ENCODE measurements around the gene AOPEP.

Gene AOPEP

GRCh38 chr9:95058795-95059386 is 332.4 kb downstream of the AOPEP start:
- Histone ChIP-seq H3K4me1 (peaks cover 0 to 100% (median 71%) of the 10 kb centered on the region in 4 donors), H3K9me3 (no peaks in the 10 kb centered on the region), H3K36me3 (peaks cover 13 to 23% (median 14%) of the 10 kb centered on the region in 3 donors), H3K27ac (peak overlapping the region; percentile 83 to 93), H3K27me3 (no peaks in the 10 kb centered on the region), H3K4me3 (peak overlapping the region; percentile 43 to 44)
- intact Hi-C loops (cut with DNase I; ENCODE audit: low total_unique reads) = loop anchor here (5.0 kb wide), 1 partner anchor 52 kb away; no protein-coding TSS in a partner anchor
- no peak for TF ChIP-seq CTCF (IDR thresholded peaks at IDR 0.05)
- DNase-seq = no peak

GRCh38 chr9:95060234-95060633 is 333.7 kb downstream of the AOPEP start:
- no peaks in the 10 kb centered on the region for H3K9me3 ChIP-seq
- no peaks in the 10 kb centered on the region for H3K27me3 ChIP-seq
- TF ChIP-seq CTCF (IDR thresholded peaks at IDR 0.05) = no peak
- peaks cover 18 to 31% (median 20%) of the 10 kb centered on the region in 3 donors for H3K36me3 ChIP-seq
- peak overlapping the region; percentile 43 to 44 for H3K4me3 ChIP-seq
- intact Hi-C loops (cut with DNase I; ENCODE audit: low total_unique reads) = no loop called here
- DNase-seq = no peak
- peaks cover 0 to 100% (median 78%) of the 10 kb centered on the region in 4 donors for H3K4me1 ChIP-seq
- peak overlapping the region; percentile 83 to 93 for H3K27ac ChIP-seq

- H3K27me3 ChIP-seq = no peaks in the 10 kb centered on the region
- DNase-seq = no peak
- no peaks in the 10 kb centered on the region for H3K9me3 ChIP-seq
- intact Hi-C loops (cut with DNase I; ENCODE audit: low total_unique reads) = no loop called here
- peak overlapping the region; percentile 43 to 44 for H3K4me3 ChIP-seq
- peaks cover 0 to 100% (median 79%) of the 10 kb centered on the region in 4 donors for H3K4me1 ChIP-seq
- peaks cover 18 to 31% (median 20%) of the 10 kb centered on the region in 3 donors for H3K36me3 ChIP-seq
- peak overlapping the region; percentile 83 to 93 for H3K27ac ChIP-seq
- TF ChIP-seq CTCF (IDR thresholded peaks at IDR 0.05) = no peak
Observed at GRCh38 chr9:95060916-95061315, 334.4 kb downstream of the AOPEP start.

- H3K4me3 ChIP-seq = peak overlapping the region; percentile 13 to 32
- no peaks in the 10 kb centered on the region for H3K27me3 ChIP-seq
- H3K27ac ChIP-seq = peak overlapping the region; percentile 83 to 93
- H3K9me3 ChIP-seq = no peaks in the 10 kb centered on the region
- peaks cover 18 to 38% (median 24%) of the 10 kb centered on the region in 3 donors for H3K36me3 ChIP-seq
- DNase-seq = no peak
- no peak for TF ChIP-seq CTCF (IDR thresholded peaks at IDR 0.05)
- intact Hi-C loops (cut with DNase I; ENCODE audit: low total_unique reads) = no loop called here
- peaks cover 0 to 100% (median 84%) of the 10 kb centered on the region in 4 donors for H3K4me1 ChIP-seq
Observed at GRCh38 chr9:95061916-95062595, 335.6 kb downstream of the AOPEP start.

- no peak for TF ChIP-seq CTCF (IDR thresholded peaks at IDR 0.05)
- Histone ChIP-seq H3K4me3 (peak overlapping the region; percentile 13 to 32), H3K27ac (peak overlapping the region; percentile 83 to 93), H3K9me3 (no peaks in the 10 kb centered on the region), H3K36me3 (peaks cover 18 to 41% (median 27%) of the 10 kb centered on the region in 3 donors), H3K27me3 (no peaks in the 10 kb centered on the region), H3K4me1 (peaks cover 0 to 100% (median 88%) of the 10 kb centered on the region in 4 donors)
- DNase-seq = no peak
- intact Hi-C loops (cut with DNase I; ENCODE audit: low total_unique reads) = no loop called here
Observed at GRCh38 chr9:95062596-95063065, 336.1 kb downstream of the AOPEP start.

Measured in tibial artery (tissue), 4 donors.